Ovary (tissue), 9 donors: ENCODE measurements around the gene SLC16A12. TPM values are rescaled to one million over a fixed set of nuclear protein-coding genes. Genes with fewer than 3 reads are reported as not detected.

Source experiments
- DNase-seq, 5 donors: peaks; one replicate each; pipeline ENCODE4 v3.0.0-alpha.2; 2019 to 2020
- H3K27ac ChIP-seq, 2 donors: fragments of 200-600 bp; one replicate each; pipeline versions ENCODE4 v1.5.1 to v1.8.0; 2019 to 2022
- H3K27me3 ChIP-seq: fragments of 200-600 bp; one replicate; pipeline ENCODE4 v1.8.0; 2022
- H3K36me3 ChIP-seq: fragments of 200-600 bp; sonication (generic); one replicate; pipeline ENCODE4 v1.5.1; 2019
- H3K4me1 ChIP-seq: one replicate; pipeline ENCODE4 v1.8.1; 2013; ENCODE audit warnings: mild to moderate bottlenecking, moderate library complexity; ENCODE audit not compliant: insufficient read depth
- H3K4me3 ChIP-seq: fragments of 200-600 bp; sonication (generic); one replicate; pipeline ENCODE4 v1.5.1; 2017
- H3K9me3 ChIP-seq, 2 donors: fragments of 200-600 bp in 1 of 2; sonication (generic) in 1 of 2; one replicate each; pipeline versions ENCODE4 v1.5.1 to v1.8.1; 2013 to 2019; ENCODE audit warnings: mild to moderate bottlenecking in 1 of 2, moderate library complexity in 1 of 2
- CTCF ChIP-seq, 3 donors: fragments of 450-650 bp in 2 of 3; fragments of 200-600 bp in 1 of 3; IDR thresholded peaks; one replicate each; pipeline versions ENCODE4 v1.5.1 to v1.8.0; 2016 to 2022; ENCODE audit warnings: antibody characterized with exemption in 3 of 3, mild to moderate bottlenecking in 1 of 3
- EP300 ChIP-seq: sonication (generic); formaldehyde crosslinking; IDR thresholded peaks from one replicate; pipeline ENCODE4 v1.6.1; 2017; ENCODE audit warnings: antibody characterized with exemption
- POLR2A ChIP-seq: fragments of 450-650 bp; IDR thresholded peaks from one replicate; pipeline ENCODE4 v1.6.1; 2017; ENCODE audit warnings: antibody characterized with exemption, mild to moderate bottlenecking, moderate library complexity
- WGBS, 3 donors: extraction: QIAGEN DNeasy Blood & Tissue Kit in 1 of 3; methylation state at CpG; one replicate each; pipeline versions ENCODE4 v1.1.5 to v1.1.7; 2013 to 2017; 5-methylcytosine and 5-hydroxymethylcytosine counted together
- intact Hi-C, 4 donors: fragments of 100-400 bp; cut with DNase I; formaldehyde crosslinking; loops; one replicate each; pipeline versions ENCODE4 v1.11.0 to v1.15.1; 2022 to 2023
- polyA plus RNA-seq, 2 donors: library from polyadenylated mRNA; stranded (reverse); fragments of 200-250 nt in 1 of 2; fragments of 350-450 nt in 1 of 2; fragmentation: Illumina TruSeq in 1 of 2; extraction: RNeasy Lipid Tissue Mini Kit (QIAGEN cat#74804) in 1 of 2; gene quantifications; one replicate each; pipeline ENCODE4 v1.2.3, GENCODE V29; 2013 to 2014
- total RNA-seq, 7 donors: library from RNA; depleted of rRNA in 2 of 7; stranded (reverse); fragments of >200 nt in 2 of 7; fragmentation: NEBNext Ultra II Directional in 3 of 7; extraction: Animal tissue kit (Norgen Biotek cat#: 25700) in 3 of 7; gene quantifications; one replicate each; pipeline versions ENCODE4 v1.1.0 to v1.2.4, GENCODE V29; 2016 to 2023
- donor health status: DM: no; HTN: no; CAD: no; lungs with moderate emphysema.
- donor health status: DM: no; HTN: no; CAD: no.
- donor health status: Bipolar disorder and iron deficiency.
- donor health status: DM: yes; HTN: yes; CAD: no.
- donor health status: DM: no; HTN: no; CAD: no.
- donor health status: DM: yes; HTN: yes; CAD: no.

SLC16A12 gene
- total and polyA plus RNA-seq, 9 donors, result 0.05 to 4.7 (median 1.1) TPM

GRCh38 chr10:89431977-89432376 is 103.4 kb downstream of the SLC16A12 start:
- H3K4me1 ChIP-seq, result no peaks in the 10 kb centered on the region
- 43 to 50% (median 49%) methylated on average over 3 of the region's 3 CpGs for WGBS, 3 donors
- H3K36me3 ChIP-seq, result no peaks in the 10 kb centered on the region
- no peak for DNase-seq
- no peaks in the 10 kb centered on the region for H3K9me3 ChIP-seq
- H3K27ac ChIP-seq, result no peak overlapping the region
- TF ChIP-seq EP300, result no peak
- no peak for TF ChIP-seq POLR2A
- no peak for TF ChIP-seq CTCF (IDR thresholded peaks at IDR 0.05)
- no peaks in the 10 kb centered on the region for H3K27me3 ChIP-seq
- intact Hi-C loops, result loop anchor here in 2 of 4 donors (5.0 to 10.0 kb wide), 2 partner anchors 270 to 273 kb away; partner anchors contain the start of gene KIF20B (in 2 of the 2)
- H3K4me3 ChIP-seq, result no peak overlapping the region

- H3K36me3 ChIP-seq, result no peaks in the 10 kb centered on the region
- no peaks in the 10 kb centered on the region for H3K27me3 ChIP-seq
- no peak for DNase-seq
- 50 to 57% (median 54%) methylated on average over 1 of the region's 1 CpG for WGBS, 3 donors
- no peak for TF ChIP-seq CTCF (IDR thresholded peaks at IDR 0.05)
- TF ChIP-seq POLR2A, result no peak
- no peak for TF ChIP-seq EP300
- no peaks in the 10 kb centered on the region for H3K4me1 ChIP-seq
- intact Hi-C loops, result loop anchor here in 3 of 4 donors (5.0 kb wide), 2 partner anchors 128 to 133 kb away; no protein-coding TSS in a partner anchor
- no peaks in the 10 kb centered on the region for H3K9me3 ChIP-seq
- no peak overlapping the region for H3K27ac ChIP-seq
- no peak overlapping the region for H3K4me3 ChIP-seq
These were observed 106.5 kb downstream of the SLC16A12 start for GRCh38 chr10:89428877-89429276.

- H3K4me1 ChIP-seq, result no peaks in the 10 kb centered on the region
- H3K4me3 ChIP-seq, result no peak overlapping the region
- intact Hi-C loops, result loop anchor here (2.0 to 5.0 kb wide), 3 partner anchors 130 to 135 kb away; no protein-coding TSS in a partner anchor
- DNase-seq, result no peak
- TF ChIP-seq EP300 (no peak), POLR2A (no peak), CTCF (IDR thresholded peaks at IDR 0.05) (no peak)
- 81 to 85% (median 82%) methylated on average over 4 of the region's 4 CpGs for WGBS, 3 donors
- no peaks in the 10 kb centered on the region for H3K9me3 ChIP-seq
- H3K27me3 ChIP-seq, result no peaks in the 10 kb centered on the region
- no peaks in the 10 kb centered on the region for H3K36me3 ChIP-seq
- no peak overlapping the region for H3K27ac ChIP-seq
These were observed 107.8 kb downstream of the SLC16A12 start for GRCh38 chr10:89427629-89428028.

- WGBS, 3 donors, result 50 to 55% (median 53%) methylated on average over 5 of the region's 5 CpGs
- no peaks in the 10 kb centered on the region for H3K9me3 ChIP-seq
- DNase-seq, result peak in 1 of 5 donors; percentile 38
These were observed 109.0 kb downstream of the SLC16A12 start for GRCh38 chr10:89426230-89426868.

More at GRCh38 chr10:89426230-89426868, 109.0 kb downstream of the SLC16A12 start:
- Histone ChIP-seq H3K36me3 (no peaks in the 10 kb centered on the region), H3K27me3 (no peaks in the 10 kb centered on the region), H3K4me1 (no peaks in the 10 kb centered on the region), H3K27ac (no peak overlapping the region), H3K4me3 (no peak overlapping the region)
- TF ChIP-seq CTCF (IDR thresholded peaks at IDR 0.05) (peak; percentile 26 to 78 (median 75)), EP300 (no peak)
- intact Hi-C loops, result loop anchor here (2.0 to 5.0 kb wide), 3 partner anchors 131 to 136 kb away; no protein-coding TSS in a partner anchor
